DMS153 (cell line): ENCODE results near the gene RELT.

ENCODE experiments used
- DNase-seq: peaks from one replicate; lab custom pipeline; 2025; lab: John Stamatoyannopoulos, UW

RELT gene

GRCh38 chr11:73376803-73377629 lies 817 bp downstream of the RELT start:
- no peak for DNase-seq

GRCh38 chr11:73379189-73379880 lies 3.1 kb downstream of the RELT start:
- DNase-seq: no peak

- DNase-seq: no peak
Observed at GRCh38 chr11:73380331-73380730, 4.1 kb downstream of the RELT start.

GRCh38 chr11:73380897-73381410 lies 4.8 kb downstream of the RELT start:
- no peak for DNase-seq

GRCh38 chr11:73381589-73381988 lies 5.4 kb downstream of the RELT start:
- DNase-seq: no peak

- DNase-seq: no peak
Observed at GRCh38 chr11:73382183-73382582, 6.0 kb downstream of the RELT start.

- no peak for DNase-seq
Observed at GRCh38 chr11:73382747-73383146, 6.5 kb downstream of the RELT start.

GRCh38 chr11:73383249-73384124 lies 7.3 kb downstream of the RELT start:
- no peak for DNase-seq

- DNase-seq: no peak
Observed at GRCh38 chr11:73384125-73384441, 7.9 kb downstream of the RELT start.

GRCh38 chr11:73384531-73384871 lies 8.3 kb downstream of the RELT start:
- no peak for DNase-seq

- no peak for DNase-seq
Observed at GRCh38 chr11:73384872-73385689, 8.9 kb downstream of the RELT start.

- DNase-seq: no peak
Observed at GRCh38 chr11:73386016-73386415, 9.8 kb downstream of the RELT start.

- DNase-seq: no peak
Observed at GRCh38 chr11:73386546-73386945, 10.3 kb downstream of the RELT start.

- DNase-seq: peak; percentile 28
Observed at GRCh38 chr11:73387594-73388264, 11.5 kb downstream of the RELT start.

GRCh38 chr11:73388265-73389133 lies 12.3 kb downstream of the RELT start:
- DNase-seq: no peak

- DNase-seq: no peak
Observed at GRCh38 chr11:73389134-73389525, 12.9 kb downstream of the RELT start.

- no peak for DNase-seq
Observed at GRCh38 chr11:73389916-73390315, 13.7 kb downstream of the RELT start.

- no peak for DNase-seq
Observed at GRCh38 chr11:73390601-73391565, 14.7 kb downstream of the RELT start.

- DNase-seq: no peak
Observed at GRCh38 chr11:73391665-73392064, 15.5 kb downstream of the RELT start.
